Cerebellar nuclear complex (tissue), 1 donor: ENCODE results near the gene TATDN3.
"Not testable (repeated sequence)": the region's sequence is repeated elsewhere in the genome, so short reads cannot be mapped to it uniquely, and the experiment has no call there.

Source experiments
- DNase-seq, 2 experiments: peaks; one replicate each; lab custom pipeline; 2025; lab: John Stamatoyannopoulos, UW

The TATDN3 gene

GRCh38 chr1:212791676-212792395 is at the start of gene TATDN3, which contains the start of gene NSL1:
Gene TATDN3 (plus strand): TSS chr1:212791894. CDS start chr1:212791922, 28 bp downstream.
Gene NSL1 (minus strand): TSS chr1:212791777. CDS start chr1:212791763, 14 bp downstream.
- DNase-seq = peak in 1 of 2 experiments; percentile 52

- DNase-seq = no peak
Observed at GRCh38 chr1:212743901-212744475, 47.7 kb upstream of the TATDN3 start.

- DNase-seq = no peak
Observed at GRCh38 chr1:212745303-212745702, 46.4 kb upstream of the TATDN3 start.

GRCh38 chr1:212746546-212746945 is 45.1 kb upstream of the TATDN3 start:
- DNase-seq = no peak

GRCh38 chr1:212749821-212750535 is 41.7 kb upstream of the TATDN3 start:
- DNase-seq = no peak

GRCh38 chr1:212752252-212752933 is 39.3 kb upstream of the TATDN3 start:
- no peak for DNase-seq

GRCh38 chr1:212752934-212753497 is 38.7 kb upstream of the TATDN3 start:
- DNase-seq = no peak

- no peak for DNase-seq
Observed at GRCh38 chr1:212753749-212754148, 37.9 kb upstream of the TATDN3 start.

- DNase-seq = no peak
Observed at GRCh38 chr1:212754193-212754592, 37.5 kb upstream of the TATDN3 start.

- DNase-seq = no peak
Observed at GRCh38 chr1:212754680-212755079, 37.0 kb upstream of the TATDN3 start.

- no peak for DNase-seq
Observed at GRCh38 chr1:212759683-212760082, 32.0 kb upstream of the TATDN3 start.

- DNase-seq = no peak
Observed at GRCh38 chr1:212760126-212760823, 31.4 kb upstream of the TATDN3 start.

- no peak for DNase-seq
Observed at GRCh38 chr1:212762234-212762633, 29.5 kb upstream of the TATDN3 start.

- DNase-seq = no peak
Observed at GRCh38 chr1:212762839-212763238, 28.9 kb upstream of the TATDN3 start.

GRCh38 chr1:212764718-212765281 is 26.9 kb upstream of the TATDN3 start:
- not testable (repeated sequence) for DNase-seq

- DNase-seq = not testable (repeated sequence)
Observed at GRCh38 chr1:212766825-212767224, 24.9 kb upstream of the TATDN3 start.

GRCh38 chr1:212769459-212770167 is 22.1 kb upstream of the TATDN3 start:
- DNase-seq = no peak

GRCh38 chr1:212771341-212771740 is 20.4 kb upstream of the TATDN3 start:
- DNase-seq = no peak

- no peak for DNase-seq
Observed at GRCh38 chr1:212773011-212773410, 18.7 kb upstream of the TATDN3 start.

- DNase-seq = no peak
Observed at GRCh38 chr1:212774584-212774983, 17.1 kb upstream of the TATDN3 start.
